Activated gamma-delta T cell treated with Interleukin-2 at 50 U/mL for 16 hours (primary cell): ENCODE measurements around the gene IPO9.
"Not testable (repeated sequence)": the region's sequence is repeated elsewhere in the genome, so short reads cannot be mapped to it uniquely, and the experiment has no call there.

Experiments used
- DNase-seq: peaks from one replicate; pipeline ENCODE4 v3.0.0-alpha.2; 2020

IPO9 gene

GRCh38 chr1:201810466-201811216 lies 18.3 kb upstream of the IPO9 start:
- DNase-seq: no peak

GRCh38 chr1:201813226-201813625 lies 15.7 kb upstream of the IPO9 start:
- no peak for DNase-seq

DNA sequence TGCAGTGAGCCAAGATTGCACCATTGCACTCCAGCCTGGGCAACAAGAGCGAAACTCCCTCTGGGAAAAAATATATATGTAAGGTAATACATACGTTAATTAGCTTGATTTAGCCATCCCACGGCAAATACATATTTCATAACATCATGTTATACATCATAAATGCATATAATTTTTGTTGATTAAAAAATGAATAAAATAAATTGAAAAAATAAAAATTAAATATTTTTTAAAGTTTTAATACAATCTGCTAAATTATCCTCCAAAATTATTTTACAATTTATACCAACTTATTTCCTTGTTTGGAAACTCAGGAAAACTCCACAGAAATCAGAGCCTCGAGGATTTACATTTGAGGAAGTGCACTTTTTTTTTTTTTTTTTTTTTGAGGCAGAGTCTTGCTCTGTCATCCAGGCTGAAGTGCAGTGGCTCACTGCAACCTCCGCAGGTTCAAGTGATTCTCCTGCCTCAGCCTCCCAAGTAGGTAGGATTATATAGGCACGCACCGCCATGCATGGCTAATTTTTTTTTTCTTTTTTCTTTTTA lies 12.6 kb upstream of the IPO9 start:
- no peak for DNase-seq

DNA sequence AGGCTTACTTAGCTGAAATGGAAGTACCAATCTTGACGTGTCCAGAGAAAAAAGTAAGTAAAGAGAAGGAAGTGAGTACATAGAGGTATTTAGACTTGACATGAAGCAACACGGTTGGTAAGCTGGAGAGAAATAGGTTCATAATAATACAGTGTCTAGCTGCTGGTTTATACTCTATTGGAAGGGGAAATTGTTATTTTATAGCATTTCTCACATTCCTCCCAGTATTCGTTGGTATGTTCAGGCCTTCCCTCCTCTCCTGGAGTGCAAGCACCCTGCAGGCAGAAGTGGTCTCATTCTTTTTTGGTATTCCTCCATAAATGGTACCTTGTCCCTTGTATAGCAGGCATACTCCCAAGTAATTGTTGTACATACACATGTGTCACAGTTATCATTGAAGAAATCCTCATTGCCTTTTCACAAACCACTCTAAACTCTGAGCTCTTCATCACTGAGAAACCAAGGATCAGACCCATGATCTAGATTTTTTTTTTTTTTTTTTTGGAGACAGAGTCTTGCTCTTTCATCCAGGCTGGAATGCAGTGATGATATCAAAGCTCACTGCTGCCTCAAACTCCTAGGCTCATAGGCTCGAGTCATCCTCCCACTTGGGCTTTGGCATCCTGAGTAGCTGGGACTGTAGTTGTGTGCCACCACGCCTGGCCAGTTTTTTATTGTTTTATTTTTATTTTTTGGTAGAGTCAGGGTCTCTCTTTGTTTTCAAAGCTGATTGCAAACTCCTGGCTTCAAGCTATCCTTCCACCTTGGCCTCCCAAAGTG lies 9.8 kb upstream of the IPO9 start:
- DNase-seq: no peak

DNA sequence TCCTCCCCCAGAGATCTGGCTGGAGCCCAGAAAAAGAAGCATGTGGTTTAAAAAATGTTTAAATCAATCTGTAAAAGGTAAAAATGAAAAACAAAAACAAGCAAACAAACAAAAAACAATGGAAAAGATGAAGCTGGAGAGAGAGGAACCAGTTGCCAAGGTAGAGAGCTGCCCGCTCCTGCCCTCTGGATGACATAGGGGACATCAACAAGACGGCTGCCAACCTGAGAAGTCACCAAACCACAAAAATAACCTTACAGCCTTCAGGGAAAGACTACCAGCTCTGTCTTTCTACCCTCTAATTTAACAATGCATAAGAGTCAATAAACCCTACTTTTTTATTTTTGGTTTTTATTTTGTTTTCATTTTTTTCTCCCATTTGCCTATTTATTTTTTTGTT lies 8.5 kb upstream of the IPO9 start:
- no peak for DNase-seq

DNA sequence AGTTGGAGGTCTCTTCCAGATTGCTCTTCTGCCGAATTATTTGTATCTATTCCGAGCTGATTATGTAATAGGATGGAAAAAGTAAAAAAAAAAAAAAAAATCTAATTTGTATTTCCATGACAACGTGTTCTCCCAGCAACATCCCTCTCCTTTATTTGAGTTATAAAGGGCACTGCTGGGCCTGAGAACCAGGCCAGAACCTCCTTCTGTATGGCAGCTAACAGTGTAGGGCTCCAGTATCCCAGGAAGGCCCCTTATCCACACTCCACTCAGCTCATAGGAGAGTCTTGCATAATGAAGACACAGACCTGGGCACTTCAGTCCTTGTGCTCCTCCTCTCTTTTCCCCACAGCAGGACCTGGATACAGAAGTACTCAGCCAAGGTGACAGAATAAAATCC lies 3.7 kb upstream of the IPO9 start:
- no peak for DNase-seq

DNA sequence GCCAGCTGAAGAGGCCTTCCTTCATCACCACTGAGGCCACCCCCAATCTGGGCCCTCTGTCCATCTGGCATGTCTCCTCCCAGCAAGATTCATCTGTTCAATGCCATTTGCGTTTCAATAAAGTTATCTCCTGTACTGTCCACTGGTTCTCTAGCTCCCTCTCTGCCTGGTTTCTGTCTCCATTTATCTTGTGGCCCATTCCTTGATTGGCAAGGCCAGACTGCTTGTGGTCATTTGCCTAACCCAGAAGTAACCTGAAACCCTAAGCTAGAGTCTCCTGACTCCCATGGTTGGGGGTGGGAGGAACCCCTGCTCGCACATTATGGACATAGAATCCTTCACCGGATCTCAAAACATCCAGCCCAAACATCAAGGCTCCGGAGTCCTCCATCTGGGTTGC lies 2.1 kb upstream of the IPO9 start:
- DNase-seq: no peak

- no peak for DNase-seq
Measured at GRCh38 chr1:201827321-201828216, 1.4 kb upstream of the IPO9 start.

DNA sequence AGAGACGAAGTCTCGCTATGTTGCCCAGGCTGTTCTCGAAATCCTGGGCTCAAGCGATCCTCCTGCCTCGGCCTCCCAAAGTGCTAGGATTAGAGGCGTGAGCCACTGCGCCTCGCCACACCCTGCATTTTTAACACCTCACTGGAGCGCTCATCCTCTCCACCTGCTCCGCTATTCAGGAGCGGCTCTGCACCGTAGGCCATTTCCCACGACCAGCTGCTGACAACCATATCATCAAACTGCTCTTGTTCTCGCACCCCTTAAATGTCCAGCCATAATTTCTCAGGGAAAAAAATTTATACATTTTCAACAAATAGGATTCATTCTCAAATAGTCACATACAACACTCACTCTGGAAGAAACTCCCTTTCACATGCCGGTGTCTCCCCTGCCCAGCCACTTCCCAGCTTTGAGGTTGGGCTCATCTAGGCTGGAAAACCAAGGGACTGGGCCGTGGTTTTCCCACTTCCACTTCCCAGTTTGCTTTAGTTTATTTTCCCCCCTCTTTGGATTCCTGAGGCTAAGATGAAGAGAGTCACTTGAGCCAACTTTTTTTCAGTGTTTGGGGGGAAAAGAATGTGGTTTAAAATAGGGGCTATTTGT lies 639 bp upstream of the IPO9 start:
- DNase-seq: no peak

GRCh38 chr1:201831371-201831770 lies 2.4 kb downstream of the IPO9 start:
- no peak for DNase-seq

DNA sequence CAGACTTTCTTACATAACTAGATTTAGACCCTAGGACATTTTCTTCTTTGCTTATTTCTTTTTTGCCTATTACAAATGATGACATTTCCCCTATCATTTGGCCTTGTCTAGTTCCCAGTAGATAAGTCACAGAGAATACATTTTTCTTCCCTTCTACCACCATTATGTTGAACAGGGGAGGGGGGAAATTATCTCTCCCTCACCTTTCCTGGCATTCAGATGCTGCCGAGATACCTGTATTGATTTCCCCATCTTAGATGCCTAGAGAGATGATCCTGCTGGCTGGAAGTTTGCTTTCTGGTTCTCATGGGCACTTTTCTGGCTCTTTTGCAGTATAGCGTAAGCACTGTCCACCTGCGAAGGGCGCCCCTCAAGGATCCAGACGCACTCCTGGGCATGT lies 5.7 kb downstream of the IPO9 start:
- DNase-seq: no peak

- no peak for DNase-seq
Measured at GRCh38 chr1:201838381-201838780, 9.4 kb downstream of the IPO9 start.

DNA sequence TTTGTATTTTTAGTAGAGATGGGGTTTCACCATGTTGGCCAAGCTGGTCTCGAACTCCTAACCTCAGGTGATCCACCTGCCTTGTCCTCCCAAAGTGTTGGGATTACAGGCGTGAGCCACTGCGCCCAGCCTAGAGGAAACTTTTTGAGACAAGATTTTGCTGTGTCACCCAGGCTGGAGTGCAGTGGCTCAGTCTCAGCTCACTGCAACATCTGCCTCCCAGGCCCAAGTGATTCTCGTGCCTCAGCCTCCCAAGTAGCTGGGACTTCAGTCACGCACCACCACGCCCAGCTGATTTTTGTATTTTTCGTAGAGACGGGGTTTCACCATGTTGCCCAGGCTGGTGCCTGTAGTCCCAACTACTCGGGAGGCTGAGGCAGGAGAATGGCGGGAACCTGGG lies 10.1 kb downstream of the IPO9 start:
- not testable (repeated sequence) for DNase-seq

- DNase-seq: no peak
Measured at GRCh38 chr1:201840055-201840454, 11.1 kb downstream of the IPO9 start.

GRCh38 chr1:201840490-201840889 lies 11.5 kb downstream of the IPO9 start:
- DNase-seq: no peak

- DNase-seq: no peak
Measured at GRCh38 chr1:201841265-201841912, 12.4 kb downstream of the IPO9 start.

GRCh38 chr1:201842472-201843027 lies 13.6 kb downstream of the IPO9 start:
- no peak for DNase-seq

DNA sequence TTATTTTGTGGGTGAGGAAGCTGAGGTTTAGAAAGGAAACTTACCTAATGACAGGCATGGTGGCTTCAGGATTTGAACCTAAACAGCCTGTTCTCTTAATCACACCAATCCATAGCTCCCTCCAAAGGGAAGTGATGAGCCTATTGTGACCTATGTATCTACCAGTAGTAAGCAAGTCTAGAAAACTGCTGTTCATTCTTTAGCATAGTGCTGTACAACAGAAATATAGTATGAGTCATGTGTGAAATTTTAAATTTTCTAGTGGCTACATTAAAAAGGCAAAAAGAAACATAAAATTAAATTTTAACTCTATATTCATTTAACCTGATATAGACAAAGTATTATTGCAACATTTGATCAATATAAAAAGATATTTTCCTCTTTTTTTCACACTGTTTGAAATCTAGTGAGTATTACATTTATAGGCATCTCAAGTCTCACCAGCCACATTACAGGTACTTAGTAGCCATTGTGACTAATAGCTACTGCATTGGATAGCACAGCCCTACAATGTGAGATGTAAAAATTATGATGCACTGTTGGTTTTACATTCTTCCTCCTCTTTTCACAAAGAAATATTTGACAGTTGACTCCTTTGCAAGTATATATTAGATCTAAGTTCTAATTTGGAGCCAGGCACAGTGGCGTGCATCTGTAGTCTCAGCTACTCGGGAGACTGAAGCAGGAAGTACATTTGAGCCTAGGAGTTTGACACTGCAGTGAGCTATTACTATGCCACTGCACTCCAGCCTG lies 16.6 kb downstream of the IPO9 start:
- DNase-seq: no peak

- no peak for DNase-seq
Measured at GRCh38 chr1:201847150-201847549, 18.2 kb downstream of the IPO9 start.

- no peak for DNase-seq
Measured at GRCh38 chr1:201848230-201848629, 19.3 kb downstream of the IPO9 start.
